HepG2 (cell line): Measurements from ENCODE around the gene DSG2. TPM values are rescaled to one million over a fixed set of nuclear protein-coding genes. Genes with fewer than 3 reads are reported as not detected.

Experiments used
- ATAC-seq: fragments of 200-7000 bp; cut with Tn5 transposase; 3 replicates; pipeline ENCODE4 v1.9.1; 2020; ENCODE audit warnings: mild to moderate bottlenecking, moderate library complexity
- BruUV-seq: library from RNA; stranded (reverse); fragments of 400-500 nt; replicated peaks from 2 replicates; lab custom pipeline; 2021; lab: Mats Ljungman, UMichigan
- CTCF ChIA-PET: fragments of 300-600 bp; formaldehyde crosslinking; extraction: SDS; loops from one replicate; lab custom pipeline; 2021; ENCODE audit warnings: low total read pairs, inconsistent platforms, low intra/inter-chr PET ratio; lab: Yijun Ruan, JAX
- POLR2A ChIA-PET: fragments of 350-600 bp; sonication (Branson Sonifier 250); formaldehyde crosslinking; loops from one replicate; lab custom pipeline; 2020; ENCODE audit warnings: antibody characterized with exemption, inconsistent platforms; lab: Yijun Ruan, JAX
- DNase-seq: peaks from one replicate; pipeline ENCODE4 v3.0.0-alpha.2; 2015; ENCODE audit warnings: low spot score
- FAIRE-seq: peaks from 3 replicates; lab custom pipeline; 2011; peaks lifted over from hg19 to GRCh38; lab: Jason Lieb, UNC
- H2AFZ ChIP-seq: one replicate; pipeline ENCODE4 v1.6.1; 2011; ENCODE audit warnings: low read length, inconsistent platforms
- H3K27ac ChIP-seq: fragments of 300-600 bp; 3 replicates; pipeline ENCODE4 v1.8.0; 2011; ENCODE audit warnings: mixed run types, mild to moderate bottlenecking, mixed read lengths, low read length, inconsistent platforms; ENCODE audit not compliant: insufficient read depth; ENCODE audit errors: extremely low read length
- H3K27me3 ChIP-seq, 2 experiments: fragments of 200-600 bp in 1 of 2; 2 replicates in 1 of 2; 3 replicates in 1 of 2; pipeline versions ENCODE4 v1.6.0 to v1.8.0; 2011; ENCODE audit warnings: low read length in 2 of 2, mild to moderate bottlenecking in 2 of 2, moderate library complexity in 2 of 2, inconsistent platforms in 1 of 2; ENCODE audit not compliant: insufficient read depth in 2 of 2, control insufficient read depth in 1 of 2
- H3K36me3 ChIP-seq, 2 experiments: fragments of 200-600 bp in 1 of 2; replicated peaks in 1 of 2; 2 replicates in 1 of 2; 3 replicates in 1 of 2; pipeline versions ENCODE4 v1.5.1 to v1.8.0; 2011; ENCODE audit warnings: low read length in 2 of 2, inconsistent platforms in 1 of 2; ENCODE audit not compliant: insufficient read depth in 2 of 2, control insufficient read depth in 1 of 2
- H3K4me1 ChIP-seq: 2 replicates; pipeline ENCODE4 v1.5.1; 2012; ENCODE audit warnings: low read length, inconsistent platforms; ENCODE audit not compliant: insufficient read depth
- H3K4me2 ChIP-seq: 2 replicates; pipeline ENCODE4 v1.6.0; 2011; ENCODE audit warnings: low read depth, low read length, inconsistent platforms
- H3K4me3 ChIP-seq, 3 experiments: fragments of 200-600 bp in 1 of 3; sonication (generic), shearing (Covaris generic) in 1 of 3; replicated peaks in 1 of 3; 2 replicates each; pipeline ENCODE4 v1.5.1; 2011 to 2016; ENCODE audit warnings: low read length in 3 of 3, inconsistent platforms in 2 of 3, low read depth in 2 of 3, mild to moderate bottlenecking in 2 of 3, control low read depth in 1 of 3, mixed read lengths in 1 of 3; ENCODE audit not compliant: insufficient read depth in 1 of 3
- H3K79me2 ChIP-seq: one replicate; pipeline ENCODE4 v1.6.1; 2011; ENCODE audit warnings: low read length, inconsistent platforms; ENCODE audit not compliant: insufficient read depth
- H3K9ac ChIP-seq: 2 replicates; pipeline ENCODE4 v1.6.0; 2011; ENCODE audit warnings: mild to moderate bottlenecking, low read depth, low read length, inconsistent platforms; ENCODE audit not compliant: insufficient read depth
- H3K9me3 ChIP-seq: 2 replicates; pipeline ENCODE4 v1.5.1; 2012; ENCODE audit warnings: mild to moderate bottlenecking, low read length
- H4K20me1 ChIP-seq: 2 replicates; pipeline ENCODE4 v1.6.0; 2011; ENCODE audit warnings: inconsistent platforms, mild to moderate bottlenecking, low read length, moderate library complexity; ENCODE audit not compliant: insufficient read depth
- HOXA9 ChIP-seq: sonication (generic); formaldehyde crosslinking; IDR thresholded peaks from 2 replicates; pipeline ENCODE4 v1.8.1; 2022; ENCODE audit warnings: missing genetic modification reagents, mild to moderate bottlenecking, moderate library complexity, borderline replicate concordance
- MAFK ChIP-seq, 2 experiments: IDR thresholded peaks in 1 of 2; conservative IDR thresholded peaks in 1 of 2; 2 replicates each; pipeline ENCODE4 v1.6.1; 2011; ENCODE audit warnings: improper control_type of control experiment in 2 of 2, low read length in 2 of 2
- MLXIP ChIP-seq: sonication (generic); formaldehyde crosslinking; IDR thresholded peaks from 2 replicates; pipeline ENCODE4 v1.9.0; 2021; ENCODE audit warnings: missing genetic modification reagents, borderline replicate concordance
- PATZ1 ChIP-seq: sonication (generic); formaldehyde crosslinking; IDR thresholded peaks from 2 replicates; pipeline ENCODE4 v1.4.0; 2020; ENCODE audit warnings: missing genetic modification reagents
- POLR2AphosphoS2 ChIP-seq: IDR thresholded peaks from 2 replicates; pipeline ENCODE4 v1.6.1; 2011; ENCODE audit warnings: low read depth, low read length, improper control_type of control experiment
- ZFP1 ChIP-seq: IDR thresholded peaks from 2 replicates; pipeline ENCODE4 v1.6.1; 2016
- ZNF138 ChIP-seq: sonication (generic); formaldehyde crosslinking; IDR thresholded peaks from 2 replicates; pipeline ENCODE4 v1.5.0; 2020; ENCODE audit warnings: mild to moderate bottlenecking, low read depth, missing genetic modification reagents
- ZNF407 ChIP-seq: sonication (generic); formaldehyde crosslinking; IDR thresholded peaks from one replicate; pipeline ENCODE4 v1.5.1; 2020; ENCODE audit warnings: mild to moderate bottlenecking, missing genetic modification reagents; ENCODE audit errors: not compliant biosample characterization
- ZNF446 ChIP-seq: sonication (generic); formaldehyde crosslinking; IDR thresholded peaks from 2 replicates; pipeline ENCODE4 v1.5.0; 2020; ENCODE audit warnings: mild to moderate bottlenecking, missing genetic modification reagents
- ZNF781 ChIP-seq: sonication (generic); formaldehyde crosslinking; IDR thresholded peaks from 2 replicates; pipeline ENCODE4 v1.5.1; 2020; ENCODE audit warnings: borderline replicate concordance, mild to moderate bottlenecking, missing genetic modification reagents; ENCODE audit errors: not compliant biosample characterization
- WGBS: methylation state at CpG from one replicate; pipeline ENCODE4 v1.1.6; 2017; ENCODE audit warnings: low lambda C conversion rate; 5-methylcytosine and 5-hydroxymethylcytosine counted together
- in situ Hi-C: cut with HindIII; loops from 2 replicates; pipeline ENCODE4 v1.10.0; 2017; ENCODE audit warnings: low pct_unique_long_range_greater_than_20kb; ENCODE audit not compliant: extremely low pct_ligation_motif_present
- intact Hi-C: fragments of 100-400 bp; cut with micrococcal nuclease; formaldehyde crosslinking; loops from one replicate; pipeline ENCODE4 v1.10.0; 2022; ENCODE audit not compliant: unreplicated experiment
- polyA plus RNA-seq, 8 experiments: library from polyadenylated mRNA; depleted of rRNA in 3 of 8; stranded (reverse) in 7 of 8; unstranded in 1 of 8; fragments of >200 nt; fragmentation: Illumina TruSeq in 4 of 8; extraction: Trizol in 4 of 8; gene quantifications; 2 replicates each; pipeline versions ENCODE4 v1.2.1 to v1.2.3, GENCODE V29; 2011 to 2016; ENCODE audit warnings: low read depth in 4 of 8, missing spikeins in 1 of 8, mixed read lengths in 1 of 8; ENCODE audit not compliant: insufficient read depth in 1 of 8
- total RNA-seq, 5 experiments: library from RNA; depleted of rRNA; stranded (reverse); fragments of >200 nt; fragmentation: Illumina TruSeq; extraction: Trizol; gene quantifications; 2 replicates each; pipeline ENCODE4 v1.2.3, GENCODE V29; 2016; ENCODE audit warnings: low read depth in 1 of 5

The DSG2 gene
- total and polyA plus RNA-seq, 2 of the 13 experiments (the other 11 are each of a cell fraction or from before 2014, with no cell fraction given) = 23.3 to 66.7 TPM

- peaks cover 3% of the 10 kb centered on the region; the same call in 1 of the 2 replicates for H4K20me1 ChIP-seq
- DNase-seq (no peak), FAIRE-seq (no peak), ATAC-seq (no peak)
- WGBS = 99% methylated on average over 3 of the region's 3 CpGs
- no peak overlapping the region for H3K27ac ChIP-seq
- no peak overlapping the region for H3K4me2 ChIP-seq
- peaks cover 5 to 16% of the 10 kb centered on the region in 2 experiments for H3K36me3 ChIP-seq
- no peaks in the 10 kb centered on the region for H3K9me3 ChIP-seq
- peaks cover 31% of the 10 kb centered on the region for H3K79me2 ChIP-seq
- no peak overlapping the region for H3K4me3 ChIP-seq
- ChIA-PET CTCF (no interaction called here), POLR2A (no interaction called here)
- no peak overlapping the region for H3K9ac ChIP-seq
- in situ Hi-C loops (loop anchor here (10.0 kb wide), 1 partner anchor 422 kb away; no protein-coding TSS in a partner anchor), intact Hi-C loops (loop anchor here (10.0 kb wide), 1 partner anchor 462 kb away; no protein-coding TSS in a partner anchor)
- no peaks in the 10 kb centered on the region for H3K27me3 ChIP-seq
- H3K4me1 ChIP-seq = peaks cover 28% of the 10 kb centered on the region
- BruUV-seq = no TSS peak
- no peak overlapping the region for H2AFZ ChIP-seq
- TF ChIP-seq MLXIP (CRISPR knock-in tag) (no peak), HOXA9 (CRISPR knock-in tag) (no peak), ZNF446 (CRISPR knock-in tag) (no peak), ZFP1 (CRISPR knock-in tag) (no peak), MAFK (conservative IDR thresholded peaks at IDR 0.05 in 1 of 2, IDR thresholded peaks at IDR 0.05 in 1 of 2; ENCODE audit: low read length in 2 of 2) (no peak), ZNF781 (CRISPR knock-in tag) (no peak), ZNF407 (CRISPR knock-in tag) (no peak), ZNF138 (no peak), PATZ1 (CRISPR knock-in tag) (no peak), POLR2AphosphoS2 (no peak)
Observed at GRCh38 chr18:31516437-31516836, 18.5 kb downstream of the DSG2 start.
